ENCODE data around the gene CCDC178.

Gene CCDC178

GRCh38 chr18:32889615-32890593 lies 550.6 kb downstream of the CCDC178 start:
- Histone ChIP-seq H3F3A (ENCODE audit: insufficient read depth) (no peaks in the 10 kb centered on the region), H4K20me1 (ENCODE audit: low read depth, low read length) (no peaks in the 10 kb centered on the region), H3K79me2 (ENCODE audit: insufficient read depth, low read length) (no peaks in the 10 kb centered on the region), H3K9me2 (replicated peaks; ENCODE audit: insufficient read depth, low read length) (no peaks in the 10 kb centered on the region), H3K4me2 (ENCODE audit: low read depth, low read length, poor library complexity, severe bottlenecking) (no peak overlapping the region), H3K9ac (ENCODE audit: low read length) (no peak overlapping the region), H2AFZ (ENCODE audit: low read depth, low read length, severe bottlenecking) (no peak overlapping the region), H3K27me3 (ENCODE audit: low read length) (no peaks in the 10 kb centered on the region), H3K9me3 (ENCODE audit: insufficient read depth, low read length) (no peaks in the 10 kb centered on the region), H3K4me3 (ENCODE audit: insufficient read depth, low read length, poor library complexity, severe bottlenecking) (no peak overlapping the region), H3K27ac (ENCODE audit: low read depth, low read length) (no peak overlapping the region), H3K36me3 (ENCODE audit: low read length) (no peaks in the 10 kb centered on the region)
- TF ChIP-seq EZH2phosphoT487 (conservative IDR thresholded peaks at IDR 0.05; ENCODE audit: low read length) (no peak), CTCF (IDR thresholded peaks at IDR 0.05; ENCODE audit: insufficient read depth, low read length, poor library complexity, severe bottlenecking) (no peak)

- H3K9ac ChIP-seq (ENCODE audit: low read length) = no peak overlapping the region
- no peaks in the 10 kb centered on the region for H4K20me1 ChIP-seq (ENCODE audit: low read depth, low read length)
- TF ChIP-seq CTCF (IDR thresholded peaks at IDR 0.05; ENCODE audit: insufficient read depth, low read length, poor library complexity, severe bottlenecking) (no peak), EZH2phosphoT487 (conservative IDR thresholded peaks at IDR 0.05; ENCODE audit: low read length) (no peak)
- H2AFZ ChIP-seq (ENCODE audit: low read depth, low read length, severe bottlenecking) = no peak overlapping the region
- H3K79me2 ChIP-seq (ENCODE audit: insufficient read depth, low read length) = no peaks in the 10 kb centered on the region
- H3K27me3 ChIP-seq (ENCODE audit: low read length) = no peaks in the 10 kb centered on the region
- H3K36me3 ChIP-seq (ENCODE audit: low read length) = no peaks in the 10 kb centered on the region
- no peak overlapping the region for H3K4me3 ChIP-seq (ENCODE audit: insufficient read depth, low read length, poor library complexity, severe bottlenecking)
- H3K27ac ChIP-seq (ENCODE audit: low read depth, low read length) = no peak overlapping the region
- H3K9me2 ChIP-seq (replicated peaks; ENCODE audit: insufficient read depth, low read length) = no peaks in the 10 kb centered on the region
- no peaks in the 10 kb centered on the region for H3F3A ChIP-seq (ENCODE audit: insufficient read depth)
- no peak overlapping the region for H3K4me2 ChIP-seq (ENCODE audit: low read depth, low read length, poor library complexity, severe bottlenecking)
- no peaks in the 10 kb centered on the region for H3K9me3 ChIP-seq (ENCODE audit: insufficient read depth, low read length)
Measured at GRCh38 chr18:32888306-32888705, 552.2 kb downstream of the CCDC178 start.

Measured in SU-DHL-6 (cell line).